ENCODE results near the gene CATSPERE. TPM values are rescaled to one million over a fixed set of nuclear protein-coding genes. Genes with fewer than 3 reads are reported as not detected.
"Not testable (repeated sequence)": the region's sequence is repeated elsewhere in the genome, so short reads cannot be mapped to it uniquely, and the experiment has no call there.

CATSPERE gene
- total RNA-seq, 4 donors from 2014 or later = 0.49 to 0.58 (median 0.56) TPM; not detected in 1

DNA sequence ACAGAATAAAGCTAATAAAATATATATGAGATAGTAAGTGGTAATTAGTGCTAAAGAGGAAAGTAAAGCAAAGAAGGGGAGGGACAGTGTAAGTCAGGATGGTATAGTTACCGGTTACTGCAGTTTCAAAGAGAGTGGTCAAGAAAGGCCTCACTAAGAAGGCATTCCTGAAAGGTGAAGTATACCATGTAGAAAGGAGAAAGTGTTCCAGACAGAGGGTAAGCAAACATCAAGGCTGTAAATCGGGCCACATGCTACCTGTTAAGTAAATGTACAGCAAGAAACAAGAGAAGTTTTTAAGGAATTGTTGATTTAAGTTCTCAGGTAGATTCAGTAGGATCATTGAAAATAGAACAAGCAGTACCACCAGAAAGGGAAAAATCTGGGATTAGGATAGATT is 201.5 kb downstream of the CATSPERE start:
- H3K4me3 ChIP-seq = no peak overlapping the region
- ATAC-seq (no peak), DNase-seq (no peak)
- no peaks in the 10 kb centered on the region for H3K36me3 ChIP-seq
- H3K9me3 ChIP-seq = no peaks in the 10 kb centered on the region
- intact Hi-C loops (cut with DNase I; ENCODE audit: low total_unique reads) (no loop called here), in situ Hi-C loops (cut with MboI; ENCODE audit: low sequenced_read_pairs in 4 of 4) (loop anchor here in 1 of 4 donors (25.0 kb wide), 1 partner anchor 200 kb away; the partner anchor contains the start of genes ADSS2 and CATSPERE)
- no peak overlapping the region for H3K27ac ChIP-seq
- TF ChIP-seq, protein P1, sequence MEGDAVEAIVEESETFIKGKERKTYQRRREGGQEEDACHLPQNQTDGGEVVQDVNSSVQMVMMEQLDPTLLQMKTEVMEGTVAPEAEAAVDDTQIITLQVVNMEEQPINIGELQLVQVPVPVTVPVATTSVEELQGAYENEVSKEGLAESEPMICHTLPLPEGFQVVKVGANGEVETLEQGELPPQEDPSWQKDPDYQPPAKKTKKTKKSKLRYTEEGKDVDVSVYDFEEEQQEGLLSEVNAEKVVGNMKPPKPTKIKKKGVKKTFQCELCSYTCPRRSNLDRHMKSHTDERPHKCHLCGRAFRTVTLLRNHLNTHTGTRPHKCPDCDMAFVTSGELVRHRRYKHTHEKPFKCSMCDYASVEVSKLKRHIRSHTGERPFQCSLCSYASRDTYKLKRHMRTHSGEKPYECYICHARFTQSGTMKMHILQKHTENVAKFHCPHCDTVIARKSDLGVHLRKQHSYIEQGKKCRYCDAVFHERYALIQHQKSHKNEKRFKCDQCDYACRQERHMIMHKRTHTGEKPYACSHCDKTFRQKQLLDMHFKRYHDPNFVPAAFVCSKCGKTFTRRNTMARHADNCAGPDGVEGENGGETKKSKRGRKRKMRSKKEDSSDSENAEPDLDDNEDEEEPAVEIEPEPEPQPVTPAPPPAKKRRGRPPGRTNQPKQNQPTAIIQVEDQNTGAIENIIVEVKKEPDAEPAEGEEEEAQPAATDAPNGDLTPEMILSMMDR (IDR thresholded peaks at IDR 0.05 in 4 of 5, conservative IDR thresholded peaks at IDR 0.05 in 1 of 5) = no peak
- peaks cover 29 to 49% of the 10 kb centered on the region in 2 donors for H3K4me1 ChIP-seq
- H3K27me3 ChIP-seq = no peaks in the 10 kb centered on the region

DNA sequence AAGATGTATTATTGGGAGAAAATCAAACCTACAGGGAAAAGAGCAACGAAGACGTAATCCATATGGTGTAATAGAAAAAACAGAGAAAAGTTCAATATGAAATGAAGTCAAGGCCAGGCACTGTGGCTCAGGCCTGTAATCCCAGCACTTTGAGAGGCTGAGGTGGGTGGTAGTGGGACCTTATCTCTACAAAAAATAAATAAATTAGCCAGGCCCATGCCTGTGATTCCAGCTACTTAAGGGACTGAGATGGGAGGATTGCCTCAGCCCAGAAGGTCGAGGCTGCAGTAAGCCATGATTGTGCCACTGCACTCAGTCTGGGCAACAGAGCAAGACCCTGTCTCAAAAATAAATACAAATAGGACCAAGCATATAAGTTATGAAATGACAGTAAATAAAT is 203.3 kb downstream of the CATSPERE start:
- intact Hi-C loops (cut with DNase I; ENCODE audit: low total_unique reads) (no loop called here), in situ Hi-C loops (cut with MboI; ENCODE audit: low sequenced_read_pairs in 4 of 4) (loop anchor here in 1 of 4 donors (25.0 kb wide), 1 partner anchor 202 kb away; the partner anchor contains the start of genes ADSS2 and CATSPERE)
- Histone ChIP-seq H3K4me1 (peaks cover 27 to 35% of the 10 kb centered on the region in 2 donors), H3K9me3 (no peaks in the 10 kb centered on the region), H3K4me3 (no peak overlapping the region), H3K27ac (peak overlapping the region in 1 of 4 donors; percentile 53), H3K36me3 (no peaks in the 10 kb centered on the region), H3K27me3 (no peaks in the 10 kb centered on the region)
- ATAC-seq (no peak), DNase-seq (no peak)
- TF ChIP-seq POLR2A (IDR thresholded peaks at IDR 0.05) = no peak
- TF ChIP-seq, protein P1 (IDR thresholded peaks at IDR 0.05 in 4 of 5, conservative IDR thresholded peaks at IDR 0.05 in 1 of 5) = no peak

DNA sequence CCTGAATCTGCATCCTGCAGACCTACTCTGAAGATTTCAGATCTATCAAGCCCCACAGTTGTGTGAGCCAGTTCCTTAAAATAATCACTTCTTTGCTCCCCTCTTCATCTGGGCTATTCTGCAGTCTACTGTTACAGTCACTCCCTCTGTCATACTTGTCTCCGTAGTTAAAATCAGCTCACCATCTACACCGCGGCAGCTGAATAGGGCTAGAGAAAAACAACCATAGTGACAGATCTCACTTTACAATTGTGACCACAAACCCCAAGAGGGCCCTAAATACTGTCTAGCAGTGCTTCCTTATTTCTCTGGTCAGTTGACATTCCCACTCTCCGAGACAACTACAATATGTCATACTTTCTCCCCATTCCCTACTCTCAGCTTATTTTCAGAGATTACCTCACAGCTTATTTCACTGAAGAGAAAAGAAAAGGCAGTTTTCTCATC is 204.7 kb downstream of the CATSPERE start:
- H3K27ac ChIP-seq = peak overlapping the region in 3 of 4 donors; percentile 11 to 53 (median 53)
- H3K4me3 ChIP-seq = no peak overlapping the region
- peak; percentile 52 to 77 for ATAC-seq
- H3K4me1 ChIP-seq = peaks cover 27 to 32% of the 10 kb centered on the region in 2 donors
- in situ Hi-C loops (cut with MboI; ENCODE audit: low sequenced_read_pairs in 4 of 4) (loop anchor here in 1 of 4 donors (25.0 kb wide), 1 partner anchor 203 kb away; the partner anchor contains the start of genes ADSS2 and CATSPERE), intact Hi-C loops (cut with DNase I; ENCODE audit: low total_unique reads) (no loop called here)
- no peaks in the 10 kb centered on the region for H3K9me3 ChIP-seq
- DNase-seq = no peak
- TF ChIP-seq, protein P1 (IDR thresholded peaks at IDR 0.05 in 4 of 5, conservative IDR thresholded peaks at IDR 0.05 in 1 of 5) = no peak
- no peaks in the 10 kb centered on the region for H3K27me3 ChIP-seq
- H3K36me3 ChIP-seq = no peaks in the 10 kb centered on the region

- Histone ChIP-seq H3K27ac (peak overlapping the region in 1 of 4 donors; percentile 53), H3K4me1 (peaks cover 27 to 32% of the 10 kb centered on the region in 2 donors)
- in situ Hi-C loops (cut with MboI; ENCODE audit: low sequenced_read_pairs in 4 of 4) = loop anchor here in 1 of 4 donors (25.0 kb wide), 1 partner anchor 205 kb away; the partner anchor contains the start of genes ADSS2 and CATSPERE
- H3K27me3 ChIP-seq; intact Hi-C loops (cut with DNase I; ENCODE audit: low total_unique reads); H3K9me3 ChIP-seq; ATAC-seq; H3K4me3 ChIP-seq; DNase-seq; H3K36me3 ChIP-seq: not testable (repeated sequence)
Measured at GRCh38 chr1:244666672-244667418, 205.8 kb downstream of the CATSPERE start.

DNA sequence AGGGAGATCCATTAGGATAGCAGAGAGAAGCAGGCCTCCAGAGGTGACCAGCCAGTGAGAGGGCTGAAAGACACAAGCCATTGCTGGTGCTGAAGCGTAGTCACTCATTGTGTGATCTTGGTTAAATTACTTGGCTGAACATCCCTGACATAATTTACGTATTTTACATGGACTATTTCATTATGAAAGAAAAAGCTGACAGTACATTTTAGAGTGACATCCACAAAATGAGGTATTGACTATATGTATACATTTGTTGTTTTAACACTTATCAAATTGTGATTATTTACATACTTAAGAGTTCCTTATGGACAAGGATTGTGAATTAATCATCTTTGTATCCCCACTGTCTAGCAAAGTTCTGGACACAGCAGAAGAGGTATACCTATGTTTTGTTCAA is 206.7 kb downstream of the CATSPERE start:
- Histone ChIP-seq H3K27ac (no peak overlapping the region), H3K9me3 (no peaks in the 10 kb centered on the region), H3K4me1 (peaks cover 27 to 32% of the 10 kb centered on the region in 2 donors), H3K36me3 (no peaks in the 10 kb centered on the region), H3K27me3 (no peaks in the 10 kb centered on the region), H3K4me3 (no peak overlapping the region)
- intact Hi-C loops (cut with DNase I; ENCODE audit: low total_unique reads) = no loop called here
- TF ChIP-seq, protein P1 (IDR thresholded peaks at IDR 0.05 in 4 of 5, conservative IDR thresholded peaks at IDR 0.05 in 1 of 5) = no peak
- no peak for TF ChIP-seq POLR2A (IDR thresholded peaks at IDR 0.05)
- in situ Hi-C loops (cut with MboI; ENCODE audit: low sequenced_read_pairs in 4 of 4) = loop anchor here in 1 of 4 donors (25.0 kb wide), 1 partner anchor 205 kb away; the partner anchor contains the start of genes ADSS2 and CATSPERE
- ATAC-seq = no peak
- no peak for DNase-seq
